Superior temporal gyrus (tissue), 1 donor: ENCODE results near the gene B4GALT6.

Experiments
- DNase-seq: peaks from one replicate; pipeline ENCODE4 v3.0.0-alpha.2; 2016; ENCODE audit errors: extremely low spot score

B4GALT6 gene

GRCh38 chr18:31633392-31634330 lies 50.7 kb downstream of the B4GALT6 start:
- no peak for DNase-seq

DNA sequence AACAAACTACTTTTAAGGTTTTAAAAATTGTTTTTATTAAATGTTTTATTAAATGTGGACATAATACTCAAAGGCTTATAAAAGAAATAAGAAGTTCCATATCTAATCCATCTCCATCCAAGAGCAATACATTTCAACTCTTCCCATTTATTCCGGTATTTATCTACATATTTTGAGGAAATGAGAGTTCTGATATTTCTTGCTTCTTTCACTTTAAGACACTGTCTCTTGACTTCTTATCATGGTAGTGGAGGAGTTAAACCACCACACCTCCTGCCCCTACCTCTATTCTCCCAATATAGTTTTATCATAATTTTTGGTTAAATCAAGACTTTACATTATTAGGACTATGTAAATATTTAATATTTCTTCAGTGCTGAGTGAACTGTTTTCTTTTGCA lies 52.0 kb downstream of the B4GALT6 start:
- DNase-seq, result no peak

DNA sequence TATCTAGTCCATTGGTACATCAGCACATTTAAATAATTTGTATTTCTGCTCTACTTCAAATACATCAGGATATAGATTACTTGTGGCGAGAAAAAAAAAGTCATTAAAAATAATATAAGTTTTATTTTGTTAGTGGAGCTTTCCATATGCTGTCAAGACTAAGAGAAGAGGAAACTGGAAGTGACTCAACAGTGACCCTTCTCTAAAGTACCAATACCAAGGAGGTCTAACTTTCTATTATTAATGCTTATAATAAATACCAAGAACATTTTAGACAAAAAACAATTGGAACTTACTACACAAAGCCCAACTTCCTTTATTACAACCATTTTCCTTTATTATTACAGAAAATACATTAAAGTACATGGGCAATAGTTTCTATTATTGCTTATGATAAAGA lies 52.9 kb downstream of the B4GALT6 start:
- DNase-seq, result no peak

DNA sequence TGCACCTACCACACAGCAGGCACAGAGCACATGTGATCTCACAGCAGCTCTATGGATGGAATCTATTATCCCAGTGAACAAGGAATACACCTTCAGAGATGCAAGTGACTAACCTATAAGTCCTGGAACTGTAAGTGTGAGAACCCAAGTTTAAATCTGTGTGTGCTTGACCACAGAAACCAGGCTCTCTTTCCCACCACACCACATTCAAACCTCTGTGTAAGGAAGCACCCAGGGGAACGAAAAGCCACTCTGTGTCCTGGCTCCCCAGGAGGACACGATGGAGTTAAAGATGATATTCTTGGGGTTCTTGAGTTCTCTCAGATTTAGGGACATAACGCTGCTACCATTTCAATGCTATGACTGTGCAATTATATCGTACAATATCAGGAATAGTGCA lies 53.8 kb downstream of the B4GALT6 start:
- no peak for DNase-seq

GRCh38 chr18:31626409-31626808 lies 58.0 kb downstream of the B4GALT6 start:
- no peak for DNase-seq

DNA sequence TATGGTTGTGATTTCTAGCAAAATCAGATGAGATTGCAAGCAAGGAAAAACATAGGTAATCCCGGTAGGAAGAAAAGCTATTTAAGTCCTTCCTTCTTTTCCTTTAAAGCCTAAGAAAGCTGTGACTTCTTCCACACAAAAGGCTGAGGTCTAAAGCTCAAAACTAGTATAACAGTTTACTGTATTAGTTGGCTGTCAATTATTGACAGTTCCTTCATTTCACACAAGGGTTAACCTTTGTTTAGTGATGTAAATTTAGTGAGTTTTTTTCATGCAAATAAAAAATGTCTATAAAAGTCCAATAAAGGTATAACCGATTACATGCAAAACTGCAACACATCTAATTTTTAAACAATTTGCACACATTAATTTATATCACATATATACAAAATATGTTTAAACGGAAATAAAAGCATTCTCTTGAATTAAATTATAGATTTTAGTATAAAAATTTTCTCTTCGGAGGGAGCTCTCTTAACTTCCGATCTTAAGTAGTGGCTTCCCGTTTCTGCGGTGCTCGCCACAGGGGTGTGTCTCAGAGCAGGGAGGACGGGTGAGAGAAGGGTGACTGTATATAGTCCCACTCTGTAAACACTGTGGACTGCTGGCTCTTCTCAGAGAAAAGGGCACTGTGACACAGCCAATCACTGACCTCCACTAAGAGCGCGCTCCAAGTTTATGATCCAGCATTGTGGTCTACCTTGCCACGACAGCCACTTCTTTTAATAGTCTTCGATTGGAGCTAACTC lies 59.3 kb downstream of the B4GALT6 start:
- no peak for DNase-seq

- no peak for DNase-seq
These were observed 65.1 kb downstream of the B4GALT6 start for GRCh38 chr18:31619291-31619690.

- DNase-seq, result no peak
These were observed 65.6 kb downstream of the B4GALT6 start for GRCh38 chr18:31618801-31619200.

GRCh38 chr18:31617031-31617717 lies 67.2 kb downstream of the B4GALT6 start:
- no peak for DNase-seq

GRCh38 chr18:31616586-31616985 lies 67.8 kb downstream of the B4GALT6 start:
- no peak for DNase-seq

DNA sequence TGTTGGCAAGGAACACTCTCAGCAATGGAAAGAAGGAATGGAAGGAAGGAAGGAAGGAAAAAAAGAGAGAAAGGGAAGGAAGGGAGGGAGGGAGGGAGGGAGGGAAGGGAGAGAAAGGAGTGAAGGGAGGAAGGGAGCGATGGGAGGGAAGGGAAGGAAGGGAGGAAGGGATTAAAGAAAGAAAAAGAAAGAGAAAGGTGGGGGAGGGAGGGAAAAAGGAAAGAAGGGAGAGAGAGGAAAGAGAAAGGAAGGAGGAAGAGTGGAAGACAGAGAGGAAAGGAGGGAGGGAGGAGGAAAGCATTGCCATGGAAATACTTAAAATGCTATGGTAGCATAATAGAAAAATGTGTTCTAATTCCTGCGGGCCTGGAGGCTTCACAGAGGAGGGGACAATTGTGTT lies 70.3 kb downstream of the B4GALT6 start:
- DNase-seq, result no peak

GRCh38 chr18:31612124-31612523 lies 72.3 kb downstream of the B4GALT6 start:
- no peak for DNase-seq

DNA sequence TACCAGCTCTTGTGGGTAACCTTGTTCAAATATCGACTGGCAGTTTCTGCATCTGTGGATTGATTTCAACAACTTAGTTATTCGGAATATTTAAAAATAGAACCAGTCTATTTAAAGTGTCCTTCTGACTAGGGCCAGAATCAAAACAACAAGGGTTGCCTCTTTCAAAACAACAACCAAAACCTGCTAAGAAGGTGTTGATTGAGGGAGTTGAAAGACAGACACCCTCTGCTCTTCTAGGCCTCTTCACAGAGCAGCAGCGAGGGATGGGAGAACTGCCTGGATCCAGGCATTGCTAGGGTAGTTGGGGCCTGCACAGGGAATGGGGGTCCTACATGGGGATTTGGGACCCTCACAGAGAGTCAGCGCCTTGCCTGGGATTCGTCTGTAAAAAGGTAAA lies 72.9 kb downstream of the B4GALT6 start:
- no peak for DNase-seq

DNA sequence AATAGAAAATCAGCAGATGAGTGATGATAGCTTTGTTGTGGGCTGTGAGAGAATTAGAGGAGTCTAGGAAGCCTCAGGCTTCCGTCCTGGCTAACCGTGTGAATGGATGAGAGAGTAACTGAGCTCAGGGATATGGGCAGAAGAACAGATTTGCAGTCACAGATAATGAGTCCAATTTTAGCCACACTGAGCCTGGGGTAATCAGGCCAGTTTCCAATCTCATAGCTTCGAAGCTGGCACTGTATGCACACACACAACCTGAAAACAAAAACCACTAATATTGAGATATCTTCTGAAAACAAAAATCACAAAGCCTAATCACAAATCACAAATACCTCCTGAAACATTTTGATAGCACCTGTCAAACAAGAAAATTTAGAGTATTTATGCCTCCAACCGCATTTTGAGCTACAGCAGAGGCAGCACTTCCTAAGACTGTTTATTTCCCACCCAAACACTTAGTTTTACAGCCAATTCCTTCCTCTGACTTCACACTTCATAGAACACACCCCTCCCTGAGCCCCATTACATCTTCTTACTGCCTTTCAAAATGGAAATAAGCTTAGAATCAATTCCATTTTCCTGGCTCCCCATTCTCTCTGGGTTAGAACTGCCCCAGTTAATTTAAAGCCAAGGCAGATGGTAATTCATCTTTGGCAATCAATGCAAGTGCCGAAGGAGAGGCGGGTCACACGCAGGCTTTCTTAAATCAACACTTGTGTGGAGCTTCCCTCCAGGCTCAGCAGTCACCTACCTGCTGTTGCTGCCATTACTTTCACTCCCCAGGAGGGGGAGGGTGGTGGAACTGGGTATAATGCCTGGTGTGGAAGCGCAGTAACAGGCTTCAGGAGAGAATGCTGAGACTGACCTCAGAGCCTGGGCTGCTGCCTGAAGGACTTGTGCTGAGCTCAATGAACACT lies 73.8 kb downstream of the B4GALT6 start:
- DNase-seq, result no peak

GRCh38 chr18:31609886-31610285 lies 74.5 kb downstream of the B4GALT6 start:
- no peak for DNase-seq

DNA sequence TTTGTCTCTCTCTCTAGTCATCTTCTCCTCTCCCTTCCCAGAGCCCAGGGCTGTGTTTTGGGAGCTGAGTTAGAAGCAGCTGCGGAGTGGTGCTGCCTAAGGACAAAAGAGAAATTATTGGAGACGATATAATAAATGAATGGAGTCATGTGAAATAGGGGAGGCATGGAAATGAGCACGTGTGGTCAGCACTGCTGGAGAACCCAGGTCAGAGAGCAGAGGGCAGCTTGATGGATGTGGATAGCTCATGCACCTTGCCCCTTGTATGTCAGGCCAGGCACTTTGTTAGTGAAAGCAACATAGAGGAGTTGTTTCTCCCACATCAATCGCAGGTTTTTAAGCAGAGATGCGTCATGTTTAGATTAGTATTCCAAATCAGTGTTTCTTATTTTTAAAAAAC lies 77.0 kb downstream of the B4GALT6 start:
- DNase-seq, result no peak

DNA sequence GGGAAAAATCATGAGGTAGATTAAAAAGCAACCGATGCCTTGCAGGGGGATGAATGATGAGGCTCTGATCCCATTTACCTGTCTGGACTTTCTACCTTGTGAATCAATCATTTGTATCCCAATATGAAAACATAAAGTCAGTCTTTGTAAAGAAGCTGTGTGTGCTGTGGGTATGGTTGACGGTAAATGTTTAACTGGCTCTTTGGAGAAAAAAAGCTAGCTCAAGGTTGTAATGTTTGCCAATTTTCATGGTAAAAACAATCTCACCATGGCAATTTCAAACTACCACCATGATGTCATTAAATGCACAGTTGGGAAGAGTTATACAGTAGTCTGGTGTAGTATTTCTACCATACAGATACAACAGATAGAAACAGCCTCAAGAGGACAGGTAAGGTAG lies 78.1 kb downstream of the B4GALT6 start:
- DNase-seq, result no peak

DNA sequence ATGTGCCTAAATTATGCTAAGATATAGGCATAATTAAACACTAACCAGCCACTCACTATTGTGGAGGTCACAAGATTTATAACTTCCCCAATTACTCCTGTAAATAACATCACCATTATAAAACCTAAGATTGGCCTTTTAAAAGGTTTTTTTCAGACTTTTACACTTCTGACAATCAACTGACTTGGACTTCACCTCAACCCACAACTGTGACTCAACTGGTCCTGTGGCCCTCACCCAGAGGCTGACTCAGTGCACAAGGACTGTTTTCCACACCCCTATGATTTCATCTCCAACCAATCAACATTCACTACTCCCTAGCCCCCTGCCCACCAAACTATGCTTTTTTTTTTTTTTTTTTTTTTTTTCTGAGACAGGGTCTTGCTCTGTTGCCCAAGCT lies 81.1 kb downstream of the B4GALT6 start:
- no peak for DNase-seq

GRCh38 chr18:31598021-31598805 lies 86.2 kb downstream of the B4GALT6 start:
- no peak for DNase-seq

- no peak for DNase-seq
These were observed 88.1 kb downstream of the B4GALT6 start for GRCh38 chr18:31596081-31596872.
